Astrocyte (in vitro differentiated cells and primary cell): ENCODE measurements around the gene KLK12.

Experiments
- CTCF ChIP-seq: IDR thresholded peaks from 2 replicates; pipeline ENCODE4 v1.5.1; 2011; ENCODE audit warnings: low read depth, mild to moderate bottlenecking, inconsistent platforms, low read length, moderate library complexity; ENCODE audit not compliant: insufficient read depth
- EZH2 ChIP-seq: IDR thresholded peaks from 2 replicates; pipeline ENCODE4 v1.6.1; 2012; ENCODE audit warnings: mild to moderate bottlenecking, low read length, inconsistent platforms; ENCODE audit not compliant: insufficient read depth

DNA sequence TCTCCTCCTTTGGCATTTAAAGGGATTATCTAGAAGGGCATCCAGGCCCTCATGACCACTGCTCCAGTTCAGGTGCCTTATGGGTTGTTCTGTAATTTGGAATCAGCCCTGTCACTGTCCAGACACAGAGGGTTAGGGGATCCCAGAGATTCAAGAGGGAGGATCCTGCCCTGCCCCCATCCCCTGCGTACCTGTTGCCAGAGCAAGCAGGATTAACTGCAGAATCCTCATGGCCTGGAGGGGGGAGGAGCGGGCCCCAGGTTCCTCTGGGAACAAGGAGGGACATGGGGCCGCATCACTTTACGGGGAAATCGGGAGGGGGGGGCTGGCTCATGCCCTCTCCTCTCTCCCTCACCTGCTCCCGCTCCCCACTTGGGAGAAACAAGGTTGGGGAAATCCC, 9.4 kb downstream of the KLK12 start:
- TF ChIP-seq CTCF (no peak), EZH2 (no peak)
